Sigmoid colon (tissue), 7 donors: ENCODE data around the gene CTXND1. TPM values are rescaled to one million over a fixed set of nuclear protein-coding genes. Genes with fewer than 3 reads are reported as not detected.

Source experiments
- DNase-seq: peaks from one replicate; pipeline ENCODE4 v3.0.0-alpha.2; 2019
- H3K27ac ChIP-seq, 4 donors: fragments of 200-600 bp; sonication (generic); one replicate each; pipeline ENCODE4 v1.5.1; 2016 to 2019; ENCODE audit warnings: mild to moderate bottlenecking in 1 of 4
- H3K27me3 ChIP-seq, 3 donors: fragments of 200-600 bp; sonication (generic); one replicate each; pipeline ENCODE4 v1.5.1; 2019; ENCODE audit warnings: mild to moderate bottlenecking in 1 of 3
- H3K36me3 ChIP-seq, 4 donors: fragments of 200-600 bp; sonication (generic); one replicate each; pipeline ENCODE4 v1.5.1; 2016 to 2019
- H3K4me1 ChIP-seq, 4 donors: fragments of 200-600 bp; sonication (generic); one replicate each; pipeline ENCODE4 v1.5.1; 2017 to 2019
- H3K4me3 ChIP-seq, 4 donors: fragments of 200-600 bp; sonication (generic); one replicate each; pipeline ENCODE4 v1.5.1; 2017 to 2019; ENCODE audit warnings: mild to moderate bottlenecking in 2 of 4, moderate library complexity in 1 of 4
- H3K9me3 ChIP-seq, 4 donors: fragments of 200-600 bp in 3 of 4; sonication (generic) in 3 of 4; one replicate each; pipeline versions ENCODE4 v1.5.1 to v1.6.1; 2013 to 2019
- EP300 ChIP-seq, 4 donors: sonication (generic); formaldehyde crosslinking; IDR thresholded peaks; one replicate each; pipeline ENCODE4 v1.6.1; 2017; ENCODE audit warnings: antibody characterized with exemption in 4 of 4
- POLR2A ChIP-seq, 2 donors: fragments of 450-650 bp; IDR thresholded peaks; one replicate each; pipeline ENCODE4 v1.6.1; 2016; ENCODE audit warnings: antibody characterized with exemption in 2 of 2, mild to moderate bottlenecking in 2 of 2, moderate library complexity in 2 of 2
- POLR2AphosphoS5 ChIP-seq, 4 donors: sonication (generic); formaldehyde crosslinking; IDR thresholded peaks; one replicate each; pipeline ENCODE4 v1.6.1; 2017; ENCODE audit warnings: antibody characterized with exemption in 4 of 4
- WGBS, 2 donors: extraction: QIAGEN DNeasy Blood & Tissue Kit; methylation state at CpG; one replicate each; pipeline ENCODE4 v1.1.7; 2013; 5-methylcytosine and 5-hydroxymethylcytosine counted together
- intact Hi-C: fragments of 100-400 bp; cut with DNase I; formaldehyde crosslinking; loops from one replicate; pipeline ENCODE4 v1.15.1; 2023
- polyA plus RNA-seq, 3 donors: library from polyadenylated mRNA; stranded (reverse); fragments of 200-250 nt; gene quantifications; one replicate each; pipeline ENCODE4 v1.2.3, GENCODE V29; 2013
- total RNA-seq, 4 donors: library from RNA; depleted of rRNA; stranded (reverse); fragments of >200 nt; gene quantifications; one replicate each; pipeline ENCODE4 v1.1.0, GENCODE V29; 2016
- TF ChIP-seq, protein P1 (sequence below), 4 experiments: fragments of 450-650 bp in 3 of 4; fragments of 200-600 bp in 1 of 4; IDR thresholded peaks; one replicate each; pipeline ENCODE4 v1.5.1; 2016 to 2019; ENCODE audit warnings: antibody characterized with exemption in 4 of 4, mild to moderate bottlenecking in 3 of 4, moderate library complexity in 2 of 4
- donor health status: healthy with polysubstance abuse.
- donor health status: Bipolar disorder and iron deficiency.
- donor health status: healthy.

The CTXND1 gene
- total and polyA plus RNA-seq, 7 donors: 0.16 to 0.71 (median 0.55) TPM

DNA sequence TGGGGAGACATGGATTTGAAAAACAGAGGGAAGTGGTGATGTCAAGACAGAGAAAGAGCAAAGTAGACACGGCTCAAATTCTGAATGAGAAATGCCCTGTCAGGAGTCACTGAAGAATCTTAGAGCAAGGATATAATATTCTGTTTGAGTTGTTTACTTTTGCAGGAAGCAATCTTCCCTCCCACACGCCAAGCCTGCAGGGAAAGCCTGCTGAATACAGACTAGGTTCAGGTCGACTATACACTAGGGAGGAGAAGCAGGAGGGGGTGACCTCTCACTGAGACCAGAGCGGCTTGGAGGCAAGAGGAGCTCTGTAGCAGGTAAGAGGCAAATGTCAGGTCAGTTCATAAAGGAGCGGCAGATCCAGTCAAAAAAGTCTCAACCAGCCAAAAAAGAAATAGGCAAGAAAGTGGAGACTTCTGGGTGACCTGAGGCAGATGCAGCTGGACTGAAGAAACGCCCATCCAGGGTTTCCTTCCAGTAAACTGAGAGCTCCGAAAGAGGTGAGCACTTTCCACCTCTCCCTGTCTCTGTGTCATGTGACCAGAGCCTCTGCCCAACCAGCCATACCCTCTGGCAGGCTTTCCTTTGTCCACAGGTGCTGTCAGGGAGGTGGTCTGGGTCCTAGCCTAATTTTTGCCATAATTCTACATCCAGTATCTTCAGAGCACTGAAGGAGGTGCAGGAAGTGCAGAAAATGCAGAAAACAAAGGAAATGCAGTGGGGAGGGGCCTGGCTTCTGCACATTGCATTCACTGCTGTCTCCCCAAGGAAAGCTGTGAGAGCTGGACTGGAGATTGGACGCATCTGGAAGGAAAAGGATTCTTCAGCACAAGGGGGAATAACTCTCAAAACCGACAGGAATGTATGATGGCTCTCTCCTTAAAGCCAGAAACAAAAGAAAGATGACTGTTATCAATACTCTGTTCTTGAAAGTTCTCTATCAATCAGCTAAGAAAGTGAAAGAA, 37.8 kb upstream of the CTXND1 start:
- H3K36me3 ChIP-seq: no peaks in the 10 kb centered on the region
- 35 to 49% methylated on average over 9 of the region's 9 CpGs for WGBS, 2 donors
- H3K4me1 ChIP-seq: no peaks in the 10 kb centered on the region
- H3K4me3 ChIP-seq: no peak overlapping the region
- H3K27ac ChIP-seq: no peak overlapping the region
- no peaks in the 10 kb centered on the region for H3K27me3 ChIP-seq
- TF ChIP-seq, protein P1, sequence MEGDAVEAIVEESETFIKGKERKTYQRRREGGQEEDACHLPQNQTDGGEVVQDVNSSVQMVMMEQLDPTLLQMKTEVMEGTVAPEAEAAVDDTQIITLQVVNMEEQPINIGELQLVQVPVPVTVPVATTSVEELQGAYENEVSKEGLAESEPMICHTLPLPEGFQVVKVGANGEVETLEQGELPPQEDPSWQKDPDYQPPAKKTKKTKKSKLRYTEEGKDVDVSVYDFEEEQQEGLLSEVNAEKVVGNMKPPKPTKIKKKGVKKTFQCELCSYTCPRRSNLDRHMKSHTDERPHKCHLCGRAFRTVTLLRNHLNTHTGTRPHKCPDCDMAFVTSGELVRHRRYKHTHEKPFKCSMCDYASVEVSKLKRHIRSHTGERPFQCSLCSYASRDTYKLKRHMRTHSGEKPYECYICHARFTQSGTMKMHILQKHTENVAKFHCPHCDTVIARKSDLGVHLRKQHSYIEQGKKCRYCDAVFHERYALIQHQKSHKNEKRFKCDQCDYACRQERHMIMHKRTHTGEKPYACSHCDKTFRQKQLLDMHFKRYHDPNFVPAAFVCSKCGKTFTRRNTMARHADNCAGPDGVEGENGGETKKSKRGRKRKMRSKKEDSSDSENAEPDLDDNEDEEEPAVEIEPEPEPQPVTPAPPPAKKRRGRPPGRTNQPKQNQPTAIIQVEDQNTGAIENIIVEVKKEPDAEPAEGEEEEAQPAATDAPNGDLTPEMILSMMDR (IDR thresholded peaks at IDR 0.05): no peak
- no peak for TF ChIP-seq POLR2AphosphoS5 (IDR thresholded peaks at IDR 0.05)
- TF ChIP-seq POLR2A (IDR thresholded peaks at IDR 0.05): no peak
- TF ChIP-seq EP300 (IDR thresholded peaks at IDR 0.05): no peak
- no peak for DNase-seq
- H3K9me3 ChIP-seq: no peaks in the 10 kb centered on the region
- intact Hi-C loops: no loop called here

DNA sequence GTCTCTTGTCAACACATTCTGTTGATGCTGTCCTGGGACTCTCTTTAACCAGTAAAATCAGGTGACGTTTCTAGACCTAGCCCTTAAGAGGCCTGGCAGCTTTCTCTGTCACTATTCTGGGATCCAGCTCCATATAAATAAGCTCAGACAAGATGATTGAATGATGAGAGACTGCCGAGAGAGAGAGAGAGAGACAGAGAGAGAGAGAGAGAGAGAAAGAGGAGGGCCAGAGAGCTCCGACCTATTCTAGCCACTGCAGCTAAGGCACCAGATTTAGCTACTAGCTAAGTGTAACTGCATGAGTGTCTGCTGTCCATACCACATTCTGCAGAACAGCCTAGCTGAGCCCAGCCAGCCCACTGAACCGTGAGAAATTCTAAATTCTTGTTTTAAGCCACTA, 36.1 kb upstream of the CTXND1 start:
- H3K27me3 ChIP-seq: no peaks in the 10 kb centered on the region
- H3K36me3 ChIP-seq: no peaks in the 10 kb centered on the region
- DNase-seq: no peak
- no peaks in the 10 kb centered on the region for H3K4me1 ChIP-seq
- 66 to 75% methylated on average over 4 of the region's 4 CpGs for WGBS, 2 donors
- intact Hi-C loops: no loop called here
- no peak overlapping the region for H3K27ac ChIP-seq
- no peaks in the 10 kb centered on the region for H3K9me3 ChIP-seq
- no peak overlapping the region for H3K4me3 ChIP-seq
- TF ChIP-seq POLR2AphosphoS5 (IDR thresholded peaks at IDR 0.05) (no peak), POLR2A (IDR thresholded peaks at IDR 0.05) (no peak), EP300 (IDR thresholded peaks at IDR 0.05) (no peak)
- TF ChIP-seq, protein P1 (IDR thresholded peaks at IDR 0.05): no peak

DNA sequence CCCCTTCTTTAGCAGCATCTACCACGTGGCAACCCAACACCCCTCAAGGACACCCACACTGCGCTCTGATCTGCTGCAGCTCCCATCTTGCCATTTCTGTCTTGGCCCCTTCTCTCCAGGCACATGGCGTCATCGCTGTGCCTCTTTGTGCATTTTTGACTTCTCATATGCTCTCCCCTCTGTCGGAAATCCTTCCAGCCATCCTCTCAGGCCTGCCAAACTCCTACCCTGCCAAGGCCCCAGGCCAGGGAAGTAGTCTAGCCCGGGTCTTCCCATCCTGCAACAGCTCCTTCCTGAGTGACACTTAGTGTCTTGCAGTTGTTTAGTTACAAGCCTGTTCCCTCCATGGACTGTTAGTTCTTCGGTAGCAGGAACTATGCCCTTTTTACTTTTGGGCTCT, 34.0 kb upstream of the CTXND1 start:
- intact Hi-C loops: no loop called here
- Histone ChIP-seq H3K4me1 (no peaks in the 10 kb centered on the region), H3K27ac (no peak overlapping the region), H3K9me3 (no peaks in the 10 kb centered on the region), H3K36me3 (no peaks in the 10 kb centered on the region), H3K4me3 (no peak overlapping the region), H3K27me3 (no peaks in the 10 kb centered on the region)
- TF ChIP-seq EP300 (IDR thresholded peaks at IDR 0.05) (no peak), POLR2A (IDR thresholded peaks at IDR 0.05) (no peak), POLR2AphosphoS5 (IDR thresholded peaks at IDR 0.05) (no peak)
- TF ChIP-seq, protein P1 (IDR thresholded peaks at IDR 0.05): no peak
- WGBS, 2 donors: 81 to 86% methylated on average over 7 of the region's 7 CpGs
- no peak for DNase-seq

DNA sequence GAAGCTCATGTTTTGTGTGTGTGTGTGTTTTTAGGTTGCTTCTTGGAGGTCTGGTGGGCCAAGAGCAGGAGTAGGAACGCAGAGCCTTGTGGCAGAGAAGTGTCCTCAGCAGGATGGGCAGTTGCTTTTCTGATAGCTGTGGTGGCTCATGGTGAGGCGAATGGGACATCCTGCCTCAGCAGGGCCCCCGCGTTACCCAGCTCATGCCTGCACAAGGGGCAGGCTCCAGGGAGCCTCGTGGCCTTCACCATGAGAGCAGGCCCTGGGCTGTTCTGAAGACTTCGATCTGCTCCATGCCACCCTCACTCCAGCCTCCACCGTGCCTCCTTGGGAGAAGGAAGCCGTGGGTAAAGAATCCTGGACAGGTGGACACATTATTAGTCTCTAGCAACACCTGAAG, 33.4 kb upstream of the CTXND1 start:
- Histone ChIP-seq H3K4me3 (no peak overlapping the region), H3K9me3 (no peaks in the 10 kb centered on the region), H3K4me1 (no peaks in the 10 kb centered on the region), H3K27me3 (no peaks in the 10 kb centered on the region), H3K27ac (no peak overlapping the region), H3K36me3 (no peaks in the 10 kb centered on the region)
- no peak for DNase-seq
- TF ChIP-seq EP300 (IDR thresholded peaks at IDR 0.05) (no peak), POLR2A (IDR thresholded peaks at IDR 0.05) (no peak), POLR2AphosphoS5 (IDR thresholded peaks at IDR 0.05) (no peak)
- TF ChIP-seq, protein P1 (IDR thresholded peaks at IDR 0.05): no peak
- intact Hi-C loops: no loop called here
- 84 to 89% methylated on average over 8 of the region's 8 CpGs for WGBS, 2 donors
